ENCODE data around the gene SLC16A7.

DNA sequence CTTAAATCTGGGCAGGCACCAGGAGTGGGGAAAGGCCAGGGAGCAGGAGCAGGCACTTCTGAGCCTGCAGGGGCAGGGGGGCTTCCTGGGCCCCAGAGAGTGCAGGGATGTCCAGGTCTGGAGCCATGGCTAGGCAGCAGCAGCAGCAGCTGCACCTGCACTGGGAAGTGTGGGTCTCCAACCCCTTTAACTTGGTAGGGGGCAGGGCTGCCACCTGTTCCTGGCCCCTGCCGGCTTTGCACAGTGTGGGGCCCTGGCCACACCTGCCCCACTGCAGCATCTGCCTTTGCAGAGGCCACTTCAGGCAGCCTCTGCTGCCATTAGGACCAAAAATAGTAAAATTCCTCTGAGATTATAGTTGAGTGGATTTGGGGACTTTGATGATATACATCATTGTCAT lies 138.5 kb downstream of the SLC16A7 start:
- TF ChIP-seq POLR2A (IDR thresholded peaks at IDR 0.05; ENCODE audit: extremely low read depth, insufficient read length) = no peak
- TF ChIP-seq CTCF (IDR thresholded peaks at IDR 0.05; ENCODE audit: low read depth, low read length) = no peak
